ENCODE measurements around the gene POLD1.
"Not testable (repeated sequence)": the region's sequence is repeated elsewhere in the genome, so short reads cannot be mapped to it uniquely, and the experiment has no call there.

POLD1 gene

DNA sequence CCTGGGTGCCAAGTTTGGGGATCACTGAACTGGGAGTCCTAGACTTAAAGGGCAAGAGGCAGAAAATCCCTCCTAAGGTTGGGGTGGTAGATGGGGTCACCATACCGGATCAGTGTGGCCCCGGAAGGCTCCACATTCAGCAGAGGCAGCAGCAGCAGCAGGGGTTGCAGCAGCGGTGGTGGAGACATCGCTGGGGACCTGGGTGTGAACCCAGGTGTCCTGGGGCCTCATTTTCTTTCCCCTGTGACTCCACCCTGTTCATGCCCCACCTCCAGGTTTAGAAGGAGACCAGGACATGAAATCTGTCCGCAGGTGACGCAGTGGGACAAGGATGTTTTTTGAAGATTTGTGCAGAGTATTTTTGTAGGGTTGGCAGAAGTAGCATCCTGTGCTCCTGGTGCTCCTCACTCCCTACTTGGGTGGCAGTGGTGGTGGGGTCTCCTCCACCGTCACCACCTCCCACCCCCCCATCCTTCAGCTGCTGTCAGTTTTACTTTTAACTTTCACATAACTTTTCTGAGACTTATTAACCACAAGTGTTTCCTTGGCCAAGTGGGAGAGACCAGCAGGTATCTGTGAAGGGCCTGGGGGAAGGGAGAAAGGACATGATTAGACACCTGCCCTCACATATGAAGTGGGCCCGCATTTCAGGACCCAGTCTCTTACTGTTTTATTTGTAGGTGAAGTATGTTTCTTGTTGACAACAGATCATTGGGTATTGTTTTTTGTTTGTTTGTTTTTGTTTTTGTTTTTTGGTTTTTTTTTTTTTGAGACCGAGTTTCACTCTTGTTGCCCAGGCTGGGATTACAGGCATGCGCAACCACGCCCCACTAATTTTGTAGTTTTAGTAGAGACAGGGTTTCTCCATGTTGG is 18.5 kb upstream of the POLD1 start, which contains the start of gene NAPSA:
TSS of gene NAPSA (minus strand) at position 206 of the 873 bp plus-strand sequence. CDS start at position 188, 18 bp downstream.
- DNase-seq (ENCODE audit: low spot score) = no peak

DNA sequence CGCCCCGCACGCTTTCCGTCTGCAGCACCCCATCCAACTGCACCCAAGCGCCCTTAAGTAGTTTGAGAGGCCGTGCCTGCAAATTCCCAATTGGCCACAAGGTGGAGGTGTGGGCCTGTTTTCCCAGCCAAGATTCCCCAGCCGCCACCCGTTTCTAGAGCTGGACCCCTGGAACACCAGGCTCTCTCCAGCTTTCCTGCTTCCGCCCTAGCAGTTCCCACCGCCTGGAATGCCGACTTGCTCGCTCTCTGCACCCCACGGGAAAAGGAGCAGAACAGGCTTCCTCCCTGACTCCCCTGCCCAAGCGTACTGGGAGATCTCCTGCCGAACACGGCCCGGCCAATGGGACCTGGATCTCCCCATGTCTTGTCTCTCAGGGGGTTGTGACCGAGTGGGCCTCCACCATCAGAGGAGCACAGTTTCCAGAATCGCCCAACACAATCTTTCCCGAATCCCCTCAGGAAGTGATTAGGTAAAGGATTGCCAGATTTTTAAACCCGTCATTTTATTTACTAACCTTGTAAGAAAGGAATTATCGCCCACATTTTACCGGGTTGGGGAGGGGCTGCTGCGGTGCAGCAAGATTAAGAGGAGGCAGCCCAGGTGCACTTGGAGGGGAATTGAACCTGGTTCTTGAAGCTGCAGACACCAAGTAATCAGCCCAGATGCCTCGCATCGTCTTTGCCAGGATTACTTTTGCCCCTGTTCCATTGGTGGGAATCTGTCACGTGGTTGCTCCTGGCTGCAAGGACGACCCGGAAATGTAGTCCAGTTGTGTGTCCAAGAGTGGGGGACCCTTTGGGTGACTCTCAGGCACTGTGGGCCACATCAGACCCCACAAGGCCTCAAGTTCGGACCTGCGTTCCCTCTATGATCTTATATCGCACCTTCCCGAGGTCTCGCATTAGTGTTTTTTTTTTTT is 15.2 kb upstream of the POLD1 start:
- DNase-seq (ENCODE audit: low spot score) = peak; percentile 94

DNA sequence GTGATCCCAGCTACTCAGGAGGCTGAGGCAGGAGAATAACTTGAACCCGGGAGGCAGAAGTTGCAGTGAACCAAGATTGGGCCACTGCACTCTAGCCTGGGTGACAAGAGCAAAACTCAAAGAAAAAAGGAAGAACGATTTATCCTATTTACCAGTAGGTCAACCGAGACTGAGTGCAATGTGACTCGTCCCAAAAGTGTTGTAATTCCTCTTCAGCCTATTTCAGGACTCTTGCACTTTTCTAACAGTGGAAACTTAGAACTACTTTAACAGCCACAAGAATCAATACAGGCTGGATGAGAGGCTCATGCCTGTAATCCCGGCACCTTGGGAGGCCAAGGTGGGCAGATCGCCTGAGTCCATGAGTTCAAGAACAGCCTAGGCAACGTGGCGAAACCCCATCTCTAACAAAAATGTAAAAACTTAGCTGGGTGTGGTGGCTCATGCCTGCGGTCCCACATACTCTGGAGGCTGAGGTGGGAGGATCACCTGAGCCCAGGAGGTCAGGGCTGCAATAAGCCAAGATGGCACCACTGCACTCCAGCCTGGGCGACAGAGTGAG is 12.2 kb upstream of the POLD1 start:
- no peak for DNase-seq (ENCODE audit: low spot score)

DNA sequence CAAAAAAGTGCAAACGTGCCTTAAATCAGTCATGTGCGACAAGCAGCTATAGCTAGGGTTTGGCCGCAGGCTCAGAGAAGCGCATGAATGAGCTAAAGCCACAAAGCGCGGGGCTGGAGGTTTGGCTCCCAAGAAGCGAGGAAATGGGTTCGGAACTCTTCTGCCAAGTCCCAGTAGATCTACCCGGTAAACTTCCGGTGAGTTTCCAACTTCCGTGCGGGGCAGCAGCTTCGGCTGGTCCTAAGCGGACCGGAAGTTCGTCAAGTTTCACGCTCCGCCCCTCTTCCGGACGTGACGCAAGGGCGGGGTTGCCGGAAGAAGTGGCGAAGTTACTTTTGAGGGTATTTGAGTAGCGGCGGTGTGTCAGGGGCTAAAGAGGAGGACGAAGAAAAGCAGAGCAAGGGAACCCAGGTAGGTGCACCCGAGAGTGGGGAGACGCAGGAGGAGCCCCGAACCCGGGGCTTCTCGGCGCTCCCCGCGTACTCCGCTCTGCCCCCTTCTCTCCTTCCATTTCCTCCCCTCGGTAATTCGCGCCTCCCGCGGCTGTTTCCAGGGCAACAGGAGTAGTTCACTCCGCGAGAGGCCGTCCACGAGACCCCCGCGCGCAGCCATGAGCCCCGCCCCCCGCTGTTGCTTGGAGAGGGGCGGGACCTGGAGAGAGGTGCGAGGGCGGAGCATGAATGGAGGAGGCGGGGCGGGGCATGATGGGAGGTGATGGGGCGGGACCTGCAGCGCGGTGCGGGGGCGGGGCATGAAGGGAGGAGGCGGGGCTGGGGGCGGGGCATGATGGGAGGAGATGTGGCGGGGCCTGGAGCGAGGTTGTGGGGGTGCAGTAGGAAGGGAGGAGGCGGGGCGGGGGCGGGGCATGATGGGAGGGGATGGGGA is 7.7 kb upstream of the POLD1 start, which contains the start of gene NR1H2:
TSS of gene NR1H2 (plus strand) at position 292 of the 885 bp plus-strand sequence. CDS start 1,149 bp downstream, outside the sequence.
- peak; percentile 98 for DNase-seq (ENCODE audit: low spot score)

DNA sequence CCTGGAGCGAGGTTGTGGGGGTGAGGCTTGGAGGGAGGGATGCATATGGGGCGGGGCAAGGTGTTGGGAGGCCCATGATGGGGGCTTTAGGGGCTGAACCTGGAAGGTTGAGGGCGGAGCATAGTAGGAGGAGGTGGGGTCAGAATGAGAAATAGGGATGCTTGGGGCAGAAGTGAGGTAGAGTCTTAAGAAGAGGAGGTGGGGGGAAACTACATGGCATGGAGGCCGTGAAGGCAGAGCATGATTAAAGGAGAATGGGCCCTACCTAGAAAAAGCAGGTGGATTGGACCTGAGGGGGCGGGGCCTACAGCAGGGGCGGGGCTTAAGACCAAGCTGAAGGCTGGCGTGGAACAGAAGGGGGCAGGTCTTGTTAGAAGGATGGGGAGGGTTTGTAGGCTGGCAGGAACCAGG is 7.1 kb upstream of the POLD1 start:
- no peak for DNase-seq (ENCODE audit: low spot score)

DNA sequence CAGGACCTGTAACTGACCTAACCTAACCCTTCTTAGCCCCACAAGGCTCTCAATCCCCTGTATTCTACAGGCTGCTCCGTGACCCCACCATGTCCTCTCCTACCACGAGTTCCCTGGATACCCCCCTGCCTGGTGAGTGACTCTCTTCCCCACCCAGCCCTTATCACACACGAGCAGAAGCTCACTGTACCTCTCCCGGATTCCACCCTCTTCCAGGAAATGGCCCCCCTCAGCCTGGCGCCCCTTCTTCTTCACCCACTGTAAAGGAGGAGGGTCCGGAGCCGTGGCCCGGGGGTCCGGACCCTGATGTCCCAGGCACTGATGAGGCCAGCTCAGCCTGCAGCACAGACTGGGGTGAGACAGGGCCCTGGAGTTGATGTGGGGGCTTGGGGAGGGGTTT is 6.6 kb upstream of the POLD1 start:
- no peak for DNase-seq (ENCODE audit: low spot score)

DNA sequence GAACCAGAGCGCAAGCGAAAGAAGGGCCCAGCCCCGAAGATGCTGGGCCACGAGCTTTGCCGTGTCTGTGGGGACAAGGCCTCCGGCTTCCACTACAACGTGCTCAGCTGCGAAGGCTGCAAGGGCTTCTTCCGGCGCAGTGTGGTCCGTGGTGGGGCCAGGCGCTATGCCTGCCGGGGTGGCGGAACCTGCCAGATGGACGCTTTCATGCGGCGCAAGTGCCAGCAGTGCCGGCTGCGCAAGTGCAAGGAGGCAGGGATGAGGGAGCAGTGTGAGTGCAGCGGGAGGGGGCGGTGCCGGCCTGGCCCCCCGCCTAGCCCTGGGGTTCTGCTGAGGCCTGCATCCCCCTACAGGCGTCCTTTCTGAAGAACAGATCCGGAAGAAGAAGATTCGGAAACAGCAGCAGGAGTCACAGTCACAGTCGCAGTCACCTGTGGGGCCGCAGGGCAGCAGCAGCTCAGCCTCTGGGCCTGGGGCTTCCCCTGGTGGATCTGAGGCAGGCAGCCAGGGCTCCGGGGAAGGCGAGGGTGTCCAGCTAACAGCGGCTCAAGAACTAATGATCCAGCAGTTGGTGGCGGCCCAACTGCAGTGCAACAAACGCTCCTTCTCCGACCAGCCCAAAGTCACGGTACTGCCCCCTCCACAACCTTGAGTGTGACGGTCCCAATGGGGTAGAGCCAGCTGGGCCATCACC is 5.8 kb upstream of the POLD1 start:
- no peak for DNase-seq (ENCODE audit: low spot score)

DNA sequence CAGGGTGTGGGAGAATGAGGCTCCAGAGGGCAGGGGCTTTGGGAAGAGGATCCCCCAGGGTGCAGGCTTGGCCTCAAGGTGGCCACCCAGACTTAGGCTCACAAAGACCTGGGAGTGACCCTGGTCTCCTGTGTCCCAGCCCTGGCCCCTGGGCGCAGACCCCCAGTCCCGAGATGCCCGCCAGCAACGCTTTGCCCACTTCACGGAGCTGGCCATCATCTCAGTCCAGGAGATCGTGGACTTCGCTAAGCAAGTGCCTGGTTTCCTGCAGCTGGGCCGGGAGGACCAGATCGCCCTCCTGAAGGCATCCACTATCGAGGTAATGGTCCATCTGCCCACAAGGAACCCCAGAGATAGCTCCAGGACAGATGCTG is 5.3 kb upstream of the POLD1 start:
- DNase-seq (ENCODE audit: low spot score) = no peak

DNA sequence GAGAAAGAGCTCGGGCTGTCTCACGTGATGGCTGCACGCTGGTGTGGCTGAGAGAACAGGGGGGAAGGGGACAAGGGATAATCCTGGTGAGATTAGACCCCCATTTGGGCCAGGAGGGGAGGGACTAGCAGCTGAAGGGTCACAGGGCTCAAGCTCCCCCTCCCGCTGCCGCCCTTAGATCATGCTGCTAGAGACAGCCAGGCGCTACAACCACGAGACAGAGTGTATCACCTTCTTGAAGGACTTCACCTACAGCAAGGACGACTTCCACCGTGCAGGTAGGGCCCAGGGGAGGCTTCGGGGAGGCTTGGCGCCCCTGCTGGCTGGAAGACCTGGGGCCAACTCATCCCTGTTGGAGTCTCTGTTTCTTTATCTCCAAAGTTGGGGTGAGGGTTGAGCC is 4.5 kb upstream of the POLD1 start:
- no peak for DNase-seq (ENCODE audit: low spot score)

DNA sequence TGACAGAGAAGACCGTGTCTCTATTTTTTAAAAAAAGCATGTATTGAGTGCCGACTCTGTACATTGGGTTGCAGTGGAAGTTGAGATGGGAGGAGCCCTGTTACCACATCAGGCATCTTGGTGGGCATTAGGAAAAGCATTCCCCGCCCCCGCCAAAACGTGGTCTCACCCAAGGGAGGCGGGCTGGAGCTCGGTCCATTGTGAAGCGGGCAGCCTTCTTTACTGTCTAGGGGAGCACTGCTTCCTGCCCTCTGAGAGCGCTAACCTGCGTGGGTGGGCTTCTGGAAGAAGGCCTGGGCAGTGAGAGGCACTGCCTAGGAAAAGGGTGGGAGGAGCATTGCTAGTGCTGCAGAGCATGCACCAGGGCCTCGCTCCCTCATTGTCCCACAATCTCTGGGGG is 4.0 kb upstream of the POLD1 start:
- DNase-seq (ENCODE audit: low spot score) = no peak

DNA sequence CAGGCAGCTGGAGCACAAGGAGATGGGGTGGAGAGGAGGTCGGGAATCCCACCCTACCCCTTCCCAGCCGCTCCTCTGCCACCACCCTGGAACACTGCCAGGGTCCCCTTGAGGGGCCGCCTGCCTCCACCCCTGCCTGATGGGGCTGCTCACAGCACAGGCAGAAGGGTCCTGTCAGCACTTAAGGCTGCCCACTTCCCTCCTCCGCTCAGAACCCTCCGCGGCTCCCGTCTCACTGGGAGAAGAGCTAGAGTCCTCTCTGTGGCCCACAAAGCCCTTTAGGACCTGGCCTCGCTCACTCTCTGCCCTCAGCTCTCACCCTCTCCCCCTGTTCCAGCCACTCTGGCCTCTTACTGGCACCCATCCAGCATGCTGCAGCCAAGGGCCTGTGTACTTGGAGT is 3.4 kb upstream of the POLD1 start:
- DNase-seq (ENCODE audit: low spot score) = no peak

DNA sequence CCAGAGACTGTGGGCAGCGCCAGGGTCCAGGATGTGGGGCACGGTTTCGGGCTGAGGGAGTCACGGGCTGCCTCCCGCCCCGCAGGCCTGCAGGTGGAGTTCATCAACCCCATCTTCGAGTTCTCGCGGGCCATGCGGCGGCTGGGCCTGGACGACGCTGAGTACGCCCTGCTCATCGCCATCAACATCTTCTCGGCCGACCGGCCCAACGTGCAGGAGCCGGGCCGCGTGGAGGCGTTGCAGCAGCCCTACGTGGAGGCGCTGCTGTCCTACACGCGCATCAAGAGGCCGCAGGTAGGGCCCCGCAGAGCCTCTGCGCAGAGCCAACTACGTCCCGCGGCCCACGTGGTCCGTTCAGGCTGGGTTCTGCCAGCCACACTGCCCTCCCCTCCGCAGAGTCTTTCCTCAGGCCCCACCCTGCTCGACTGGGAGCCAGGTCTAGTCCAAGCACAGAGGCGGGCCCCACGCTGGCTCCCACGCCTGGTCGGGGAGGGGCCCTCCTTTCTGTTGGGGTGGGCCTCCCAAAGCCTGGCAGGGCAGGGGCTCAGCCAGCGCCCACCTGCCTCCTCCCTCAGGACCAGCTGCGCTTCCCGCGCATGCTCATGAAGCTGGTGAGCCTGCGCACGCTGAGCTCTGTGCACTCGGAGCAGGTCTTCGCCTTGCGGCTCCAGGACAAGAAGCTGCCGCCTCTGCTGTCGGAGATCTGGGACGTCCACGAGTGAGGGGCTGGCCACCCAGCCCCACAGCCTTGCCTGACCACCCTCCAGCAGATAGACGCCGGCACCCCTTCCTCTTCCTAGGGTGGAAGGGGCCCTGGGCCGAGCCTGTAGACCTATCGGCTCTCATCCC is 2.0 kb upstream of the POLD1 start:
- DNase-seq (ENCODE audit: low spot score) = no peak

DNA sequence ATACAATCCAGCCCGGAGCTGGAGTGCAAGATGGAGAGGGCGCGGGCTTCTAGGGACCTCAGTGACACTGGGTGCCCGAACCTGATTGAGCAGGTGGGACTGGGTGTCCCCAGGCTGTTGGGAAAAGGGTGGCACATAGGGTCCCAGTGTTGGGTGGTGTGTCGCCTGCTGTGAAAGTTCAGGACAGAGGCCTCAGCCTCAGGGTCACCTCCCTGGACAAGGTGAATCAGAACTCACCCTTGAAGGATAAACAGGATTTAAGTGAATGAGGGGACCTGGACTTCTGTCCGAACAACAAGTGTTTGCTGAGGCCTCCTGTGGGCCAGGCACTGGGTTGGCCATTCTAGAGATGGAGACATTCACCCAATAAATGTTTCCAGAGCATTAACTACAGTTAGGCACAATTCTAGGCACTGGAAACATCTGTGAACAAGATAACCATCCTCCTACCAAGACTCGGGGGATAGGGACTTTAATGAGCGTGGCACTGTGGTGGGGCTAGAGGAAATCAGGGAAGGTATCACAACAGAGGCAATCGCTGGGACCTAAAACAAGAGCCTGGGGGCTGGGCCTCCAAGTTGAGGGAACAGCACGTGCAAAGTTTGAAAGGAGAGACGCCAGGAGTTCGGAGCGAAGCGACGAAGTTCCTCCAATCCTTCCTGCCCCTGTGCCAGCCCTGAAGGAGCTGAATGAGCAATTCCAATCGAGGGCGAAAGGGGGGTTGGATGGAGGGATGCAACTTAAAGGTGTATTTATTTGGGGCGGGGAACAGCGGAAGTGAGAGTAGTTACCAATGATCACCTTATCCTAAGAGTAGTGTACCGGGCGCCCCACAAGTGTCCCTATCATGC is 921 bp upstream of the POLD1 start:
- DNase-seq (ENCODE audit: low spot score) = no peak

DNA sequence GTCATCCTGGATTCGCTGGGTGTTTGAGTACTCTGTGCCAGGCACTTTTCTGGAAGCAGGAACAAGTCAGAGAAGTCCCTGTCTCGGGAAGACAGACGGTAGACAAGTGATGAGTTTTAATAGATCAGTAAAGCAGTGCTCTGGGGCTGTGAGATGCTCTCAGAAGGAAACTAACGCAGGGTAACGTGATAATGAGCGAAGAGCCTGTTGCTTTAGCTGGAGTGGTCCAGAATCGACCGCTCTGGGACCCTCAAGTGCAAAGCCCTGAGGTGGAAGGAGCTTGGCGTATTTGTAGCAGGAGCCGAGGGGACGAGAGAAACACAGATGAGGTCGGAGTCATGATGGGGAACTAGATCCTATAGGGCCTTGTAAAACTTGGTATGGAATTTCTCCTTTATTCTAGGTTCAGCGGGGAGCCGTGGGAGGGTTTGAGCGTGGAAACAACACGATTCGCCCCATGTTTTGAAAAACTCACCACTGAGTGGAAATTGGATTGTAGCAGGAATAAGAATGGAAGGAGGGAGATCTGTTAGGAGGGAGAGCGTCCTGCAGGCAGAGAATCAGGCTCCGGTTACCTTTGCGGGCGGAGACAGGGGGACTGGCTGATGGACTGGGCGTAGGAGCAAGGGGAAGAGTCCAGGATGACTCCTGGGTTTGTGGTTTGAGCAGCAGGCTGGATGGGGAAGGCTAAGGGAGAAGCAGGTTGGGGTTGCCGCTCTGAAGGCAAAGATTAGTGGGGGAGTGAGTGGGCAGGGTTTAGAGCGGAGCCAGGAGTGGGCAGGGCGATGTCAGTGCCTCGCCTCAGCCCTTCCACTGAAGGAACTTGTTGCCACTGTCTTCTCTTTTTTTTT is 763 bp downstream of the POLD1 start:
- no peak for DNase-seq (ENCODE audit: low spot score)

DNA sequence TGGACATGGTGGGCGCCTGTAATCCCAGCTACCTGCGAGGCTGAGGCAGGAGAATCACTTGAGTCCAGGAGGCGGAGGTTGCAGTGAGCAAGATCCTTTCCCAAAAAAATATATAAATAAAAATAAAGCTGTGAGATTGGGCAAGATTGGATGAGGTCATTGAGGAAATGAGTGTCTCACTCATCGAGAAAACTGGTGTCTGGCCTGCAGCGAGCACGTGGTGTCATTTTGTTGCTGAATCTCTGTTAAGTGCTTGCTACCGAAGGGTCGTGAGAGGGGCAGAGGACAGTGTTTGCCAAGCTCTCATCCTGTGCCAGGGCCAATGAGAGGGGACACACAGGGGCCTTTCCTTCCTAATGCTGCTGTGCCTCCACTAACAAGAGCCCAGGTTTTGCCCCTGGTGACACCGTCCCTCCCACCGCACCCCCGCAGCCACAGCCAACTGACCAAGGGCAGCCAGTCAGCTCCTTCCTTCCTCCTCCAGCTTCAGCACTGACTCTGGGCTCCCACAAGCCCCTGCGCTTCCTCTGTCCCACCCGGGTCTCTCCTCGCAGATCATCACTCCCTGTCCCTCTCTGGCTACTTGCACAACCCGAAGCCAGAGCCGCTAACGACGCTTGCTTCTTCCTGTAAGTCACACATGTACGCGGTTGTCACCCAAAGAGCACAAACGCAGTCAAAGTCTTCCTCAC is 3.2 kb downstream of the POLD1 start:
- DNase-seq (ENCODE audit: low spot score) = no peak

DNA sequence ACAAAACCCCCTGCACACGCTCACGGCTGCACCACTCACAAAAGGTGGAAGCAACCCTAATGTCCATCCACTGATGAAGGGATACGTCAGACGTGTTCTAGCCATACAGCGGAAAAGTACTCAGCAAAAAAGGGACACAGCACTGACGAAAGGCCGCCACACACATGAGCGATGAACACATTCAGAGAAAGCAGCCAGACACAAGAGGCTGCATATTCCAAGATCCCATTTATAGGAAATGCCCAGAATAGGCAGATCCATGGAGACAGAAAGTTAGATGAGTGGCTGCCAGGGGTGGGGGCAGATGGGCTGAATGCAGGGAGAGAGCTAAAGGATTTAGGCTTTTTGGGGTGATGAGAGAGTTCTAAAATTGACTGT is 3.7 kb downstream of the POLD1 start:
- DNase-seq (ENCODE audit: low spot score) = no peak

DNA sequence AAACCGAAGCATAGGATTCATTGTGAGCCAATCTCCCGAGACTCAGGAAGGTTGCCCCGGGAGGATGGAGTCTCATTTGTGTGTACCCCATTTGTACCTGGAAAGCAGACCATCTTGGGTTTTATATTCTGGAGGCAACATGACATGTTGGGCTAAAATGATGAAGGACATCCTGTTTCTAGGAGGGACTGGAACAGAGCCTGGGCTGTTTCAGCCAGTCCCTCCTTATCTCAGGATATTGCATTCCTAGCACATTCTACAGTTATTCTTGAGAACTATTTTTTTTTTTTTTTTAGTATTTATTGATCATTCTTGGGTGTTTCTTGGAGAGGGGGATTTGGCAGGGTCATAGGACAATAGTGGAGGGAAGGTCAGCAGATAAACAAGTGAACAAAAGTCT is 6.1 kb downstream of the POLD1 start:
- not testable (repeated sequence) for DNase-seq (ENCODE audit: low spot score)

Data from pons (tissue), 1 donor.